GM21381 (cell line): ENCODE data around the gene COG1.
A peak's percentile ranks its signal among the peaks of the same experiment; 100 is the strongest.

Experiments used
- ATAC-seq: cut with Tn5 transposase; IDR thresholded peaks from one replicate; pipeline ENCODE4 v1.9.1; 2021; ENCODE audit warnings: mild to moderate bottlenecking, moderate library complexity; ENCODE audit not compliant: unreplicated experiment

Gene COG1

GRCh38 chr17:73227944-73228343 lies 35.1 kb downstream of the COG1 start:
- no peak for ATAC-seq

- ATAC-seq: peak; percentile 22
These were observed 35.9 kb downstream of the COG1 start for GRCh38 chr17:73228748-73229236.

GRCh38 chr17:73230088-73230487 lies 37.2 kb downstream of the COG1 start:
- no peak for ATAC-seq

GRCh38 chr17:73231395-73231794 lies 38.5 kb downstream of the COG1 start:
- no peak for ATAC-seq

- peak; percentile 79 for ATAC-seq
These were observed 39.2 kb downstream of the COG1 start for GRCh38 chr17:73231841-73232586.

GRCh38 chr17:73232587-73233373 lies 39.9 kb downstream of the COG1 start:
- peak; percentile 24 for ATAC-seq

- ATAC-seq: no peak
These were observed 41.9 kb downstream of the COG1 start for GRCh38 chr17:73234736-73235135.

GRCh38 chr17:73237714-73238113 lies 44.9 kb downstream of the COG1 start:
- ATAC-seq: no peak

GRCh38 chr17:73240561-73240960 lies 47.7 kb downstream of the COG1 start:
- no peak for ATAC-seq

- no peak for ATAC-seq
These were observed 54.9 kb downstream of the COG1 start for GRCh38 chr17:73247726-73248125.

- no peak for ATAC-seq
These were observed 55.7 kb downstream of the COG1 start for GRCh38 chr17:73248532-73248931.

GRCh38 chr17:73249700-73250099 lies 56.8 kb downstream of the COG1 start:
- no peak for ATAC-seq

GRCh38 chr17:73250851-73251640 lies 58.2 kb downstream of the COG1 start:
- ATAC-seq: no peak

GRCh38 chr17:73251871-73252270 lies 59.0 kb downstream of the COG1 start:
- no peak for ATAC-seq

- ATAC-seq: no peak
These were observed 62.9 kb downstream of the COG1 start for GRCh38 chr17:73255671-73256181.

- ATAC-seq: no peak
These were observed 63.4 kb downstream of the COG1 start for GRCh38 chr17:73256220-73256619.

GRCh38 chr17:73257516-73257915 lies 64.7 kb downstream of the COG1 start:
- no peak for ATAC-seq
